A549 (cell line): ENCODE data around the gene PHTF1. TPM values are rescaled to one million over a fixed set of nuclear protein-coding genes. Genes with fewer than 3 reads are reported as not detected.
A peak's percentile ranks its signal among the peaks of the same experiment; 100 is the strongest.

Experiments used
- ATAC-seq, 2 experiments: fragments of 200-7000 bp in 1 of 2; fragments of >200 bp in 1 of 2; cut with Nextera tagmentation in 1 of 2; cut with Tn5 transposase in 1 of 2; 3 replicates each; pipeline versions ENCODE4 v1.8.0 to v1.9.1; 2018 to 2020; ENCODE audit warnings: mild to moderate bottlenecking in 1 of 2, moderate library complexity in 1 of 2
- CTCF ChIA-PET: fragments of 300-600 bp; sonication (Branson Sonifier 250); formaldehyde crosslinking; extraction: SDS; loops from one replicate; lab custom pipeline; 2021; ENCODE audit warnings: antibody characterized with exemption, inconsistent platforms; lab: Yijun Ruan, JAX
- POLR2A ChIA-PET: fragments of 350-600 bp; formaldehyde crosslinking; extraction: SDS; loops from one replicate; lab custom pipeline; 2021; ENCODE audit warnings: antibody characterized with exemption, inconsistent platforms; lab: Yijun Ruan, JAX
- DNase-seq, 2 experiments: peaks; one replicate each; pipeline versions ENCODE4 v3.0.0 to v3.0.0-alpha.2; 2011 to 2016; ENCODE audit warnings: low read depth in 1 of 2, low spot score in 1 of 2
- FAIRE-seq: peaks from 2 replicates; lab custom pipeline; 2011; peaks lifted over from hg19 to GRCh38; lab: Jason Lieb, UNC
- H3K27ac ChIP-seq, 2 experiments: fragments of >200 bp; sonication (Bioruptor Twin); formaldehyde crosslinking; 3 replicates each; pipeline ENCODE4 v1.5.1; 2016 to 2017
- H3K4me1 ChIP-seq: fragments of >200 bp; sonication (Bioruptor Twin); formaldehyde crosslinking; 3 replicates; pipeline ENCODE4 v1.6.1; 2016
- H3K4me2 ChIP-seq: fragments of >200 bp; sonication (Bioruptor Twin); formaldehyde crosslinking; 3 replicates; pipeline ENCODE4 v1.6.1; 2016
- H3K4me3 ChIP-seq: fragments of >200 bp; sonication (Bioruptor Twin); formaldehyde crosslinking; 3 replicates; pipeline ENCODE4 v1.5.1; 2016
- H3K9me3 ChIP-seq: fragments of >200 bp; sonication (Bioruptor Twin); formaldehyde crosslinking; 3 replicates; pipeline ENCODE4 v1.6.1; 2016
- BCL3 ChIP-seq: fragments of >200 bp; sonication (Bioruptor Twin); formaldehyde crosslinking; IDR thresholded peaks from 3 replicates; pipeline ENCODE4 v1.6.1; 2016
- CBX2 ChIP-seq: fragments of 200-600 bp; sonication (generic); IDR thresholded peaks from 2 replicates; pipeline ENCODE4 v1.6.1; 2016; ENCODE audit warnings: low read depth, mild to moderate bottlenecking, borderline replicate concordance
- CBX8 ChIP-seq: fragments of 200-600 bp; sonication (generic); IDR thresholded peaks from 2 replicates; pipeline ENCODE4 v1.6.1; 2016
- CEBPB ChIP-seq, 2 experiments: fragments of >200 bp in 1 of 2; sonication (Bioruptor Twin) in 1 of 2; formaldehyde crosslinking in 1 of 2; IDR thresholded peaks; 2 replicates each; pipeline ENCODE4 v1.6.1; 2012 to 2016
- ELK1 ChIP-seq: fragments of 150-350 bp; IDR thresholded peaks from 2 replicates; pipeline ENCODE4 v1.6.1; 2014; ENCODE audit warnings: low read depth, mild to moderate bottlenecking, low read length
- EP300 ChIP-seq, 2 experiments: fragments of >200 bp; sonication (Bioruptor Twin); formaldehyde crosslinking; IDR thresholded peaks; 2 replicates in 1 of 2; 3 replicates in 1 of 2; pipeline ENCODE4 v1.6.1; 2016 to 2017
- FOSB ChIP-seq: fragments of 250-450 bp; sonication (Bioruptor Pico); IDR thresholded peaks from 2 replicates; pipeline ENCODE4 v1.5.0; 2020; ENCODE audit warnings: mild to moderate bottlenecking, moderate library complexity
- FOSL2 ChIP-seq, 2 experiments: fragments of 450-650 bp in 1 of 2; fragments of >200 bp in 1 of 2; sonication (Bioruptor Twin) in 1 of 2; formaldehyde crosslinking; IDR thresholded peaks; 2 replicates each; pipeline versions ENCODE4 v1.5.0 to v1.6.1; 2016 to 2020; ENCODE audit warnings: mild to moderate bottlenecking in 1 of 2, moderate library complexity in 1 of 2
- FOXS1 ChIP-seq: fragments of 250-450 bp; sonication (Bioruptor Pico); IDR thresholded peaks from 2 replicates; pipeline ENCODE4 v1.5.0; 2020; ENCODE audit warnings: mild to moderate bottlenecking, moderate library complexity
- GATA3 ChIP-seq: IDR thresholded peaks from 2 replicates; pipeline ENCODE4 v1.6.1; 2012; ENCODE audit warnings: borderline replicate concordance
- HEYL ChIP-seq: fragments of 250-450 bp; sonication (Bioruptor Pico); IDR thresholded peaks from 2 replicates; pipeline ENCODE4 v1.8.0; 2021; ENCODE audit warnings: mild to moderate bottlenecking, moderate library complexity
- HMGXB4 ChIP-seq: fragments of 250-450 bp; sonication (Bioruptor Pico); IDR thresholded peaks from 2 replicates; pipeline ENCODE4 v1.5.0; 2021; ENCODE audit warnings: mild to moderate bottlenecking, moderate library complexity, borderline replicate concordance
- HOXB5 ChIP-seq: fragments of 250-450 bp; sonication (Bioruptor Pico); IDR thresholded peaks from 2 replicates; pipeline ENCODE4 v1.5.0; 2020; ENCODE audit warnings: mild to moderate bottlenecking, moderate library complexity
- KDM1A ChIP-seq: fragments of 200-600 bp; sonication (generic); IDR thresholded peaks from 2 replicates; pipeline ENCODE4 v1.6.1; 2016; ENCODE audit warnings: low read depth, mild to moderate bottlenecking
- KDM5A ChIP-seq: fragments of 200-600 bp; sonication (generic); IDR thresholded peaks from 2 replicates; pipeline ENCODE4 v1.6.1; 2016; ENCODE audit warnings: antibody characterized with exemption, mild to moderate bottlenecking
- NR3C1 ChIP-seq: fragments of >200 bp; sonication (Bioruptor Twin); formaldehyde crosslinking; IDR thresholded peaks from 3 replicates; pipeline ENCODE4 v1.6.1; 2017
- PHF8 ChIP-seq: fragments of 200-600 bp; sonication (generic); IDR thresholded peaks from 2 replicates; pipeline ENCODE4 v1.6.1; 2016; ENCODE audit warnings: low read depth, mild to moderate bottlenecking, antibody characterized with exemption, moderate library complexity, borderline replicate concordance
- RARB ChIP-seq: fragments of 250-450 bp; sonication (Bioruptor Pico); IDR thresholded peaks from 2 replicates; pipeline ENCODE4 v1.8.0; 2021; ENCODE audit warnings: mild to moderate bottlenecking, moderate library complexity
- RCOR1 ChIP-seq: fragments of 150-350 bp; IDR thresholded peaks from 2 replicates; pipeline ENCODE4 v1.6.1; 2014; ENCODE audit warnings: antibody characterized with exemption, low read length, low read depth
- RNF2 ChIP-seq: fragments of 200-600 bp; sonication (generic); IDR thresholded peaks from 2 replicates; pipeline ENCODE4 v1.6.1; 2016; ENCODE audit warnings: low read depth, mild to moderate bottlenecking, antibody characterized with exemption, moderate library complexity, borderline replicate concordance
- ZC3H11A ChIP-seq: fragments of 450-650 bp; IDR thresholded peaks from 2 replicates; pipeline ENCODE4 v1.6.1; 2014; ENCODE audit warnings: antibody characterized with exemption, mild to moderate bottlenecking
- ZFP36 ChIP-seq: fragments of 450-650 bp; IDR thresholded peaks from 2 replicates; pipeline ENCODE4 v1.6.1; 2014; ENCODE audit warnings: borderline replicate concordance; ENCODE audit not compliant: partially characterized antibody
- ZSCAN20 ChIP-seq: fragments of 250-450 bp; sonication (Bioruptor Pico); IDR thresholded peaks from 2 replicates; pipeline ENCODE4 v1.8.0; 2022; ENCODE audit warnings: mild to moderate bottlenecking, moderate library complexity
- WGBS: methylation state at CpG from one replicate; pipeline ENCODE4 v1.1.6; 2017; ENCODE audit errors: missing lambda C conversion rate; 5-methylcytosine and 5-hydroxymethylcytosine counted together
- polyA plus RNA-seq, 4 experiments: library from polyadenylated mRNA; depleted of rRNA in 3 of 4; stranded (reverse); fragments of >200 nt; fragmentation: RNase III in 1 of 4; extraction: RNeasy Plus Mini Kit Qiagen cat#74134 plus additional on column Dnase treatment in 1 of 4; gene quantifications; 2 replicates in 3 of 4; 3 replicates in 1 of 4; pipeline ENCODE4 v1.2.3, GENCODE V29; 2011 to 2017

Gene PHTF1
- polyA plus RNA-seq, 2 of the 4 experiments (the other 2 are of a cell fraction) = 17.0 to 17.1 TPM

- Histone ChIP-seq H3K4me1 (peaks cover 20% of the 10 kb centered on the region), H3K4me3 (no peak overlapping the region), H3K27ac (no peak overlapping the region), H3K9me3 (no peaks in the 10 kb centered on the region), H3K4me2 (no peak overlapping the region)
- ATAC-seq (no peak), DNase-seq (no peak), FAIRE-seq (no peak)
- CTCF ChIA-PET = no interaction called here
- WGBS = 78% methylated on average over 4 of the region's 4 CpGs
- POLR2A ChIA-PET = no interaction called here
- no peak for TF ChIP-seq HOXB5 (CRISPR knock-in tag)
- TF ChIP-seq ZFP36 = no peak
- TF ChIP-seq ELK1 = no peak
These were observed 38.2 kb upstream of the PHTF1 start for GRCh38 chr1:113797472-113797871.

- 75% methylated on average over 9 of the region's 9 CpGs for WGBS
- TF ChIP-seq FOSB (CRISPR knock-in tag) (no peak), GATA3 (no peak), KDM5A (no peak), NR3C1 (no peak), RARB (CRISPR knock-in tag) (no peak), ZC3H11A (no peak), FOXS1 (no peak), RCOR1 (no peak), BCL3 (no peak), ZSCAN20 (CRISPR knock-in tag) (no peak), CBX2 (no peak)
- H3K27ac ChIP-seq = no peak overlapping the region
- H3K4me2 ChIP-seq = peak overlapping the region; percentile 40; the same call in 2 of the 3 replicates
- ATAC-seq (no peak; a peak in 1 of 6 replicates), DNase-seq (peak in 1 of 2 experiments; percentile 13), FAIRE-seq (no peak)
- ChIA-PET POLR2A (no interaction called here), CTCF (no interaction called here)
- peaks cover 21% of the 10 kb centered on the region for H3K4me1 ChIP-seq
- no peaks in the 10 kb centered on the region for H3K9me3 ChIP-seq
- no peak overlapping the region for H3K4me3 ChIP-seq
These were observed 34.9 kb upstream of the PHTF1 start for GRCh38 chr1:113793878-113794834.

- 0 out of 2 replicates have a peak, but pooled peaks have one; percentile 11 for TF ChIP-seq FOSL2 (IDR thresholded peaks at IDR 0.05)
- no peak for TF ChIP-seq FOSL2 (CRISPR knock-in tag; IDR thresholded peaks at IDR 0.05)
- no peak for TF ChIP-seq CEBPB (IDR thresholded peaks at IDR 0.05)
- 56% methylated on average over 1 of the region's 1 CpG for WGBS
- DNase-seq = no peak
- FAIRE-seq = no peak
- no peak for ATAC-seq
- ChIA-PET POLR2A (no interaction called here), CTCF (interaction anchor here (1.1 kb wide), 1 partner anchor 720 kb away, joined by 3 read pairs; the partner anchor contains the start of gene LRIG2)
- Histone ChIP-seq H3K27ac (no peak overlapping the region), H3K4me3 (no peak overlapping the region), H3K4me1 (peaks cover 23% of the 10 kb centered on the region), H3K9me3 (no peaks in the 10 kb centered on the region), H3K4me2 (peak overlapping the region; percentile 27; the same call in 2 of the 3 replicates)
These were observed 33.7 kb upstream of the PHTF1 start for GRCh38 chr1:113792986-113793385.

- no peak for FAIRE-seq
- 88% methylated on average over 5 of the region's 5 CpGs for WGBS
- peaks cover 23% of the 10 kb centered on the region for H3K4me1 ChIP-seq
- no peak overlapping the region; the same call in 2 of the 3 replicates for H3K4me2 ChIP-seq
- CTCF ChIA-PET = interaction anchor here (1.1 kb wide), 1 partner anchor 720 kb away, joined by 3 read pairs; the partner anchor contains the start of gene LRIG2
- POLR2A ChIA-PET = no interaction called here
- no peak overlapping the region for H3K4me3 ChIP-seq
- no peak for DNase-seq
- H3K9me3 ChIP-seq = no peaks in the 10 kb centered on the region
- no peak overlapping the region for H3K27ac ChIP-seq
- no peak for ATAC-seq
- TF ChIP-seq RNF2 (no peak), CBX8 (no peak), HEYL (no peak), CBX2 (no peak), EP300 (IDR thresholded peaks at IDR 0.05) (no peak), ZSCAN20 (CRISPR knock-in tag) (no peak), KDM1A (no peak), PHF8 (no peak), BCL3 (no peak), HMGXB4 (CRISPR knock-in tag) (no peak), RCOR1 (no peak), GATA3 (no peak)
These were observed 33.2 kb upstream of the PHTF1 start for GRCh38 chr1:113792471-113792870.
